Astrocyte of the cerebellum (primary cell): ENCODE measurements around the gene MYO16.
"Not testable (repeated sequence)": the region's sequence is repeated elsewhere in the genome, so short reads cannot be mapped to it uniquely, and the experiment has no call there.

Experiments
- DNase-seq: peaks from one replicate; pipeline ENCODE4 v3.0.0-alpha.2; 2011; ENCODE audit warnings: low read depth
- H3K4me3 ChIP-seq: 2 replicates; pipeline ENCODE4 v1.5.1; 2011; ENCODE audit warnings: mild to moderate bottlenecking, low read depth, low read length, moderate library complexity
- in situ Hi-C: cut with HindIII; loops from 2 replicates; pipeline ENCODE4 v1.10.0; 2017; ENCODE audit warnings: low sequenced_read_pairs
- TF ChIP-seq, protein P1 (sequence below): IDR thresholded peaks from 2 replicates; pipeline ENCODE4 v1.5.1; 2012; ENCODE audit warnings: low read length, low read depth, moderate library complexity, mild to moderate bottlenecking; ENCODE audit errors: missing control alignments

The MYO16 gene

DNA sequence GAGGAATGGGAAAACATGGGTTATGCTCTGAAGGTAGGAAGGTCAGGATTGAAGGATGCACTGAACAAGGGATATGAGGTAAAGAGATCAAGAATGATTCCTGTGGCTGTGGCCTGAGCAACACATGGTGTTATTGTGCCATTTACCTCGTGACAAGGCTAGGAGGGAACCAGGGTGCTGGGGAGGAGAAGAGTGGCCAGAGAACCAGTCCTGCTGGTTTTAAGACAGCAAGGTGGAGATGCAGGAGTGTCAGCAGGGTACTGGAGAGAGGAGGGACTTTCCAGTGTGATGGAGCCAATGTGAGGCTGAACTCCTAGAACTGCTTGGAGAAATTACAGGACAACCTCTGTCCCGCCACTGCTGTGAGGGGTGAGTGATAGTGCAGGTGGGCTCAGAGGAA is 282.4 kb downstream of the MYO16 start:
- no peak overlapping the region for H3K4me3 ChIP-seq
- in situ Hi-C loops = no loop called here
- DNase-seq = no peak
- TF ChIP-seq, protein P1, sequence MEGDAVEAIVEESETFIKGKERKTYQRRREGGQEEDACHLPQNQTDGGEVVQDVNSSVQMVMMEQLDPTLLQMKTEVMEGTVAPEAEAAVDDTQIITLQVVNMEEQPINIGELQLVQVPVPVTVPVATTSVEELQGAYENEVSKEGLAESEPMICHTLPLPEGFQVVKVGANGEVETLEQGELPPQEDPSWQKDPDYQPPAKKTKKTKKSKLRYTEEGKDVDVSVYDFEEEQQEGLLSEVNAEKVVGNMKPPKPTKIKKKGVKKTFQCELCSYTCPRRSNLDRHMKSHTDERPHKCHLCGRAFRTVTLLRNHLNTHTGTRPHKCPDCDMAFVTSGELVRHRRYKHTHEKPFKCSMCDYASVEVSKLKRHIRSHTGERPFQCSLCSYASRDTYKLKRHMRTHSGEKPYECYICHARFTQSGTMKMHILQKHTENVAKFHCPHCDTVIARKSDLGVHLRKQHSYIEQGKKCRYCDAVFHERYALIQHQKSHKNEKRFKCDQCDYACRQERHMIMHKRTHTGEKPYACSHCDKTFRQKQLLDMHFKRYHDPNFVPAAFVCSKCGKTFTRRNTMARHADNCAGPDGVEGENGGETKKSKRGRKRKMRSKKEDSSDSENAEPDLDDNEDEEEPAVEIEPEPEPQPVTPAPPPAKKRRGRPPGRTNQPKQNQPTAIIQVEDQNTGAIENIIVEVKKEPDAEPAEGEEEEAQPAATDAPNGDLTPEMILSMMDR = no peak

- DNase-seq, H3K4me3 ChIP-seq, in situ Hi-C loops: not testable (repeated sequence)
Observed at GRCh38 chr13:108913731-108914130, 284.3 kb downstream of the MYO16 start.

DNA sequence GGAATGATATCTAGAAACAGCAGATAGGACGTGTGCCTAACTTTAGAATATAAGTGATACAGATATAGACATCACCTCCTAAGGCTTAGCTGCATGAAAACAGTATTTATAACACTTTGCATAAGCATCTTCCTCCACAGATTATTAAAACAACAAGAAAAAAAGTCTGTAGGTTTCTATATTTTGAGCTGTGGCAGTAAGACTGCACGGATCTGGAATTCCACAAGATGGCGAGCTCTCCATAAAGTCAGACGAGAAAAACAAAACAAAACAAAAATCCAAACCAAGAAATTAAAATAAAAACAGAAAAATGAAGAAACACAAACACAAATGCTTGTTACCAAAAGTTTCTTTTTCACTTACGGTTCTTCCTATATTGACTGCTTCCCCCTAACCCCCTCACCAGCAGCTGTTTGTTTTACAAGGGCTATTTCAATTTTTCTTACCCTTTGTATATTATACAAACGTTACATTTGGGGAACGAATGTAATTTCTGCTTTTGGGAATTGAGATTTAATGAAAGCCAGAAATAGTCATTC is 285.8 kb downstream of the MYO16 start:
- TF ChIP-seq, protein P1 = peak; percentile 76
- DNase-seq = peak; percentile 26
- in situ Hi-C loops = no loop called here
- no peak overlapping the region for H3K4me3 ChIP-seq

GRCh38 chr13:108915634-108916512 is 286.5 kb downstream of the MYO16 start:
- peak; percentile 90 for DNase-seq
- in situ Hi-C loops = no loop called here
- H3K4me3 ChIP-seq = no peak overlapping the region
- TF ChIP-seq, protein P1 = no peak

DNA sequence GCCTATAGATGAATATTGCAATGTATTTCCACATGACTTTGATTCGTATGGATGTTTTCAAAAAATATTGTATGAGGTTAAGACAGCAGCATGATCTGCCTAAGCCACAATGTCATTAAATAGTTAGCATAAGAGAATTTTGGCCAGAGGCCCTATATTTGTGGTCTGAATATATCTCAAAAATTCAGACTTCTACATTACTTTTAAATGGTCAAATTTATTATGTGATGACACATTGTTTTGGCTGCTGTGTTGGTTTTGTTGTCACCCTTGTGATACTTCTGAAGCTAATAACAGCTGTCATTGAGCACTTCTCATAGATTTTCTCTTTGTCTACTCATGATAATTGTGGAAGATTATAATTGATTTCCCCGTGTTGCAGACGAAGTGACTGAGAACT is 288.2 kb downstream of the MYO16 start:
- no peak overlapping the region for H3K4me3 ChIP-seq
- DNase-seq = peak; percentile 59
- in situ Hi-C loops = no loop called here
- TF ChIP-seq, protein P1 = no peak

DNA sequence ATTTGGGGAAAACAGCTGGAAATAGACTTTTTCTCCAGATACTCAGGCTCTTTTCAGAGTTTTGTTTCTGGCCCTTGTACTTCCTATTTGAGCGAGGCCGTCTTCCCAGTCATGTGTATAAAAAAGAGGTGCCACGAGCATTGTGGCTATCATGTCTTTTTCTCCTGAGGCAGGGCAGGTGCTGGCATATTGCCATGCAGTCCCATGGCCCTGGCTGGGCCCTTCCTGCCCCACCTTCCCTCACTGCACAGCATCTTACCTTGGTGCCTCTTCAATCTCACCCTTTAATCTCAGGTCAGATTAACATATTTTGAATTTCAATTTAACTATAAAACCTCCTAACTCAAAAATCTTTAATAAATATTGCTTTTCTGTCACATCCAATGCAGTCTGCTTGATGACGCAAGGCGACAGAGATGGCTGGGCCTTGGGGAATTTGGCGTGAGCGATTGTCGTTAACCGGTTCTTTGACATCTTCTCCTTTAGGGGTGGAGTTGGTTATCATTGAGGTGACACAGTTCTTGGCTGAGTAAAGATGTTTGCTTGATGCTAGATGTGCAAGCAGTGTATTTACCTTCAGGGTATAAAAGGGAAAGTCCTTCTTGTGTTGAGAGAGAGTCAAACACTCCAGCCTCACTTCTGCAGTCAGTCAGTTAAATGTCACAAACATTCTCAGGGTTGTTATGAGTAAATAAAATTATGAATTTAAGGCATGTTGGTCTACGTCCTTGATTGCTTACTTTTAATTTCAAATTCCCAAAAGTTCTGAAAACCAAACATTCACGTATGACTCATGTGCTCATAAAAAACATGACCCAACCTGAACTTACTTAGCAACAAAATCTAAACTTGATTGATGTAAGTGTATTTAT is 289.9 kb downstream of the MYO16 start:
- in situ Hi-C loops = no loop called here
- DNase-seq = no peak
- TF ChIP-seq, protein P1 = no peak
- H3K4me3 ChIP-seq = no peak overlapping the region
